Liver (tissue), 3 donors: ENCODE measurements around the gene VTN.

Source experiments
- CTCF ChIP-seq: fragments of 150-350 bp; IDR thresholded peaks from 2 replicates; pipeline ENCODE4 v1.5.1; 2017; ENCODE audit warnings: improper control_type of control experiment, low read depth, low read length; ENCODE audit not compliant: missing input control
- EGR1 ChIP-seq, 2 donors: IDR thresholded peaks; 2 replicates each; pipeline ENCODE4 v1.6.1; 2016 to 2018; ENCODE audit warnings: antibody characterized with exemption in 2 of 2, low read depth in 2 of 2
- TF ChIP-seq, protein P1 (sequence below): IDR thresholded peaks from 2 replicates; pipeline ENCODE4 v1.6.1; 2016; ENCODE audit warnings: antibody characterized with exemption, mild to moderate bottlenecking
- donor health status: healthy.
- donor health status: healthy.

- TF ChIP-seq EGR1 (IDR thresholded peaks at IDR 0.05; ENCODE audit: low read depth in 2 of 2), result no peak
- TF ChIP-seq, protein P1, sequence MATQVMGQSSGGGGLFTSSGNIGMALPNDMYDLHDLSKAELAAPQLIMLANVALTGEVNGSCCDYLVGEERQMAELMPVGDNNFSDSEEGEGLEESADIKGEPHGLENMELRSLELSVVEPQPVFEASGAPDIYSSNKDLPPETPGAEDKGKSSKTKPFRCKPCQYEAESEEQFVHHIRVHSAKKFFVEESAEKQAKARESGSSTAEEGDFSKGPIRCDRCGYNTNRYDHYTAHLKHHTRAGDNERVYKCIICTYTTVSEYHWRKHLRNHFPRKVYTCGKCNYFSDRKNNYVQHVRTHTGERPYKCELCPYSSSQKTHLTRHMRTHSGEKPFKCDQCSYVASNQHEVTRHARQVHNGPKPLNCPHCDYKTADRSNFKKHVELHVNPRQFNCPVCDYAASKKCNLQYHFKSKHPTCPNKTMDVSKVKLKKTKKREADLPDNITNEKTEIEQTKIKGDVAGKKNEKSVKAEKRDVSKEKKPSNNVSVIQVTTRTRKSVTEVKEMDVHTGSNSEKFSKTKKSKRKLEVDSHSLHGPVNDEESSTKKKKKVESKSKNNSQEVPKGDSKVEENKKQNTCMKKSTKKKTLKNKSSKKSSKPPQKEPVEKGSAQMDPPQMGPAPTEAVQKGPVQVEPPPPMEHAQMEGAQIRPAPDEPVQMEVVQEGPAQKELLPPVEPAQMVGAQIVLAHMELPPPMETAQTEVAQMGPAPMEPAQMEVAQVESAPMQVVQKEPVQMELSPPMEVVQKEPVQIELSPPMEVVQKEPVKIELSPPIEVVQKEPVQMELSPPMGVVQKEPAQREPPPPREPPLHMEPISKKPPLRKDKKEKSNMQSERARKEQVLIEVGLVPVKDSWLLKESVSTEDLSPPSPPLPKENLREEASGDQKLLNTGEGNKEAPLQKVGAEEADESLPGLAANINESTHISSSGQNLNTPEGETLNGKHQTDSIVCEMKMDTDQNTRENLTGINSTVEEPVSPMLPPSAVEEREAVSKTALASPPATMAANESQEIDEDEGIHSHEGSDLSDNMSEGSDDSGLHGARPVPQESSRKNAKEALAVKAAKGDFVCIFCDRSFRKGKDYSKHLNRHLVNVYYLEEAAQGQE, result peak; percentile 51
- TF ChIP-seq CTCF, result no peak
Measured at GRCh38 chr17:28384281-28385036, 14.4 kb upstream of the VTN start.
